Upper lobe of left lung (tissue), 4 donors: ENCODE data around the gene DPCD.

ENCODE experiments used
- CTCF ChIP-seq, 6 experiments: fragments of 450-650 bp in 4 of 6; fragments of 200-600 bp in 2 of 6; sonication (generic) in 2 of 6; IDR thresholded peaks; one replicate each; pipeline ENCODE4 v1.5.1; 2016 to 2019; ENCODE audit warnings: antibody characterized with exemption in 6 of 6
- EP300 ChIP-seq, 4 donors: sonication (generic); formaldehyde crosslinking; IDR thresholded peaks; one replicate each; pipeline ENCODE4 v1.5.1; 2017; ENCODE audit warnings: antibody characterized with exemption in 4 of 4, control low read depth in 2 of 4
- POLR2A ChIP-seq, 4 donors: fragments of 450-650 bp; IDR thresholded peaks; one replicate each; pipeline ENCODE4 v1.5.1; 2016 to 2017; ENCODE audit warnings: antibody characterized with exemption in 4 of 4, mild to moderate bottlenecking in 2 of 4
- POLR2AphosphoS5 ChIP-seq, 2 donors: sonication (generic); formaldehyde crosslinking; IDR thresholded peaks; one replicate each; pipeline ENCODE4 v1.5.1; 2017; ENCODE audit warnings: antibody characterized with exemption in 2 of 2

GRCh38 chr10:101623528-101623927 is 35.4 kb downstream of the DPCD start:
- TF ChIP-seq CTCF (IDR thresholded peaks at IDR 0.05) (no peak), POLR2AphosphoS5 (IDR thresholded peaks at IDR 0.05) (no peak), EP300 (IDR thresholded peaks at IDR 0.05) (no peak), POLR2A (IDR thresholded peaks at IDR 0.05) (no peak)
